ENCODE results near the gene MAPK7.
A peak's percentile ranks its signal among the peaks of the same experiment; 100 is the strongest.

The MAPK7 gene

DNA sequence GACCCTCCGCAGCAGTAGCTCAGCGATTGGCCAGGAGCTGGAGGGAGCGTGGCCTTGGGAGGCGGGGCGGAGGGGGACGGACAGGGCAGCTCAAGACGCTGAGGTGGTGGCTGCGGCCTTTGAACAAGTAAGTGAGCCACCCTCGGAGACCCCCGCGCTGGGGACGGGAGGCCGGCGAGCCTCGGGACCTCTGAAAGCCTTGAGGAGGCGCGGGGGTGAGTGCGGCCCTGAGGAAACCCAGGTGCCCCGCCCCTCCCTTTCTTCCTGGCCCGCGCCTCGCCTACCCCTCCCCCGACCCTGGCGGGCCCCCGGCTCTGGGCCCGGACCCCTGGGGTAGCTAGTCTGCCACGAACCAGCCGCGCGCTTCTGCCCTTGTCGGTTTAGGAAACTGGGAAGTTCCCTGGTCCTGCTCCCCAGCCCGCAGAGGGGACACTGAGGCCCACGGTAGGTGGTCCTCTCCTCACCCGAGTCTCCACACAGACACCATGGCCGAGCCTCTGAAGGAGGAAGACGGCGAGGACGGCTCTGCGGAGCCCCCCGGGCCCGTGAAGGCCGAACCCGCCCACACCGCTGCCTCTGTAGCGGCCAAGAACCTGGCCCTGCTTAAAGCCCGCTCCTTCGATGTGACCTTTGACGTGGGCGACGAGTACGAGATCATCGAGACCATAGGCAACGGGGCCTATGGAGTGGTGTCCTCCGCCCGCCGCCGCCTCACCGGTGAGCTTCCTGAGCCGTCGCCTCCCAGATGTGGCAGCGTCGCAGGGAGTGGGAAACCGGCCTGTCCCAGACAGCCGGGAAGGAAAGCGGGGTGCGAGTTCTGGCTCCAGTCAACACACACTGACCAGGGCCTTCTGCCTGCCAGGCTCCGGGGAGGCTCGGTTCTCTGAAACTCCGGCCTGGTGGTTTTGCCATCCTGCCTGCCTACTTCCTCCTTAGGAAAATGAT is at the start of gene MAPK7:
Gene MAPK7 (plus strand): TSS at position 83 of the 945 bp plus-strand sequence. CDS start 403 bp downstream, at position 486.
- no peak for DNase-seq

DNA sequence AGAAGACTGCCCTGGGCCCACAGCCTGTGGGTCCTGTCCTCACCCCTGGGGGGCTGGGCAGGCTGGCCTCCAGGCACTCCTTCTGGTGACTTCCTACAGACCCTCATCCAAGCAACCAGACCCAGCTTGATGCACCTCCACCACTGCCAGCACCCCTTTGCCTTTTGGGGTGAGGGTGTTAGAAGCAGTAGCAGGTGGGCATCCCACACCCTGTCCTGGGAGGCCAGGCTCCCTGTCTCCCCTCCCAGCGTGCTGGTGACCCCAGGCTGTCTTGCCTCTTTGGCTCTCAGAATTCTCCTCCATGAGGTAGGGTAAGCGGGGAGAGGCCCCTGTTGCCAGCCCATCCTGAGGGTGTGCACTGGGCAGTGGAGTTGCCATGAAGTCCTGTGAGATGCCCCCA is 49.2 kb upstream of the MAPK7 start:
- DNase-seq = no peak

DNA sequence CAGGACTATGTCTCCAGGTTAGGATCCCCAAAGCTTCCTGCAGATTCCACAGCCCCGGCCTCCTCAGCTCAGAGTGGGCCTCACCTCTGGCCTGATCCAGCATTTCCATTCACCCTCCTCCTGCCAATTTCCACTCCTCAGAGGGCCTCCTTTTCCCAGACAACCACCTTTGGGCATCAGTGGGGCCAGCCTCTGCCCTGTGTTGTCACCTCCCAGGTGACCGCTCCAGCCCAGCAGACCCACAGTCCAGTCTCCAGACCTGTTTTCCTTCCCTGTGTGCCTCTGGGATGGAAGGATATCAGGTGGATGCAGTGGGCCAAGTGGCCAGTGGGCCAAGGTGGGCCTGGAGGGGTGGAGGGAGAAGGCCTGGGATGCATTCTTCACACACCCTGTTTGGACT is 48.5 kb upstream of the MAPK7 start:
- no peak for DNase-seq

- no peak for DNase-seq
Observed at GRCh38 chr17:19330271-19330670, 48.0 kb upstream of the MAPK7 start.

GRCh38 chr17:19331134-19331533 is 47.2 kb upstream of the MAPK7 start:
- no peak for DNase-seq

DNA sequence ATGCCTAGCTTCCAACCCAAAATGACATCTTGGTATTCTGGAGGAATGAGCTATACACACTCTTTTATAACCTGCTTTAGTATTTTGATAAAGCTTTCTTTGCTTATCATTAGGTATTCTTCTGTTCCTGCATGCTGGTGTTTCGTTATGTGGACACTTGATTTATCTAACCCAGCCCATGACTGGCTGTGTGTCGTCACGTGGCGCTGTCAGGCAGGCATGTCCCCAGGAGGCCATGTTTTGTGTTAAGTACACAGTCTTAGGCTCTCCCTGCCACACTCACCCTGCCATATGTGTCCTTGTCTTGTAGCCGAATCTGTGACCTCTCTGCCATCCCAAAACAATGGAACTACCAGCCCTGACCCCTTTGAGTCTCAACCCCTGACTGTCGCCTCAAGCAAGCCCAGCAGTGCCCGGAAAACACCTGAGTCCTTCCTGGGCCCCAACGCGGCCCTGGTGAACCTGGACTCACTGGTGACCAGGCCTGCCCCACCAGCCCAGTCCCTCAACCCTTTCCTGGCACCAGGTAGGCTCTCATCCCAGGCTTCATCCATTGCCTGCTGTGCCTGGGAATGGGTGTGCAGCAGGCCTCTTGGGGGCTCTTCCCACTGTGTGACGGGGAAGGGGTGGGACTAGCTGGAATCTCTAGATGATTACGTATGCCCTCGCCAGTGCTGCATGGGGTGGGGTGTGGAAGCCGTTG is 46.6 kb upstream of the MAPK7 start:
- DNase-seq = no peak

GRCh38 chr17:19332371-19333131 is 45.7 kb upstream of the MAPK7 start:
- DNase-seq = no peak

- DNase-seq = no peak
Observed at GRCh38 chr17:19333132-19333440, 45.2 kb upstream of the MAPK7 start.

- DNase-seq = no peak
Observed at GRCh38 chr17:19333736-19334290, 44.5 kb upstream of the MAPK7 start.

DNA sequence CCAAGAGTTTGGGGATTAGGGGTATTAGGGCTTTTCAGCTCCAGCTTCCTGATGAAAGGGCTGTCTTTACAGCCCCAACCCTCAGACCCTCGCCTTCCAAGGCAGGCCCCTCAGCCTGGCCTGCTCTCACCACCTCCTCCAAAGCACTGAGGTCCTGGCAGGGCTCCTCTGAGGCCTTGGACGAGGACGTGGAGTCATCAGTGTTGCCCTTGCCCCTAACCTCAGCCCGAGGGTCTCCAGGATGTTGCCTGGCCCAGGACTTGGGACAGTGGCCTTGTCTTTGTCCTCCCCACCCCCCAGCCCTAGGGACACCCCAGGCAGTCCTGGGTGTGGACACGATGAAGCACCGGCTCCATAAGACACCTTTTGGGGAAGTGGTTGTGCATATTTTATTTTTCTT is 44.0 kb upstream of the MAPK7 start:
- DNase-seq = no peak

GRCh38 chr17:19335951-19336631 is 42.2 kb upstream of the MAPK7 start:
- no peak for DNase-seq

GRCh38 chr17:19336938-19337711 is 41.2 kb upstream of the MAPK7 start:
- no peak for DNase-seq

DNA sequence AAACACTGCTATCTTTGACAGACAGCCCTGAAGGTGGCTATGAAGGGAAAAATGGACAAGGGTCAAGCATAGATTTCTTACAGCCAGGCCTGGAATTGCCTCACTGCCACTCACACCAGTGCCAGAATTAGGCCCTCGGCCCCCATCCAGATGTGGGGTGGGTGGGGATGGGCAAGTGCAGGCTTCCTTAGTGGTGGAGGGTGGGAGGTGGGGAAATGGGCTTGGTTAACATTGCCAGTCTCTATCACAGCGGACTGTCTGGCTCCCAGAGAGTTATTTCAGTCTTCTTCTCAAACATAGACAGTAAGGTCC is 40.6 kb upstream of the MAPK7 start:
- DNase-seq = no peak

DNA sequence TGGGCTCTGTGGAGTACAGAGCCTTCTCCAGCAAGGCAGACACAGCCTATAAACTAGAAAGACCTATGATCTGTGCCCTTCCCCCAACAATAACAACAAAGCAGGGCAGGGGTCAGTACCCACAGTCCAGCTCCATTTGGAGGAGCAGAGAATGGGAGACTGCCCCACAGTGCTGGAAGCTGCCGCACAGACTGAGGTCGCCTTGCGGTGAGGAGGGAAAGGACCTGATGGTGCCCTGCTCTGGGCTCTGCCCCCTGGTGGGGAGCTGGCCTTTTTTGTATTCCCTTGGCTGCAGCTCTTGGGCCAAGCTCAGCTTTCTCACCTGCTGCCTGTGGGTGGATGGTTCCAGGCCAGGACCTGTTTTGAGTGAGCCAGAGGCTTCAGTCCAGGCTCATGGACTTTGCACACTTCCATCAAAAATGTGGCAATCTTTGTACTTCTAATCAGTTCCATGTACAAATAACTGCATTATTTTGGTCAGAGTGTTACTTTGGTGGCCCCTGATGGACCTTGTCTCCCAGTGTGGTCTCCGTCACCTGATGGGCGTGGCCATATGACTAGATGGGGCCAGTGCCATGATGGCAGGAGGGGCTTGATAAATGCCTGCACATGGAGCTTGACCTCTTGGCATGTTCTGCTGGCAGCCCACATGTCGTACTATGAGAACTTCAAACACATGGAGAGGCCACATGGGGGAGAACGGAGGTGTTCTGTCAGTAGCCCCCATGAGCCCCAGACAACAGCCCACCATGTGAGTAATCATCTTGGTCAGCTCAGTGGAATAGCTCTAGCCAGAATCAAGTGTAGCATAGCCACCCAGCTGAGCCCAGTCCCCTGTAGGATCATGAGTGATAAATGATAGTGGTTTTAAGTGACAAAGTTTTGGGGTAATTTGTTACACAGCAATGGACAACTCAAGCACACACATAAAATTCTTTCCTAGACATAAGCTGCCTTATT is 40.0 kb upstream of the MAPK7 start:
- peak; percentile 70 for DNase-seq

DNA sequence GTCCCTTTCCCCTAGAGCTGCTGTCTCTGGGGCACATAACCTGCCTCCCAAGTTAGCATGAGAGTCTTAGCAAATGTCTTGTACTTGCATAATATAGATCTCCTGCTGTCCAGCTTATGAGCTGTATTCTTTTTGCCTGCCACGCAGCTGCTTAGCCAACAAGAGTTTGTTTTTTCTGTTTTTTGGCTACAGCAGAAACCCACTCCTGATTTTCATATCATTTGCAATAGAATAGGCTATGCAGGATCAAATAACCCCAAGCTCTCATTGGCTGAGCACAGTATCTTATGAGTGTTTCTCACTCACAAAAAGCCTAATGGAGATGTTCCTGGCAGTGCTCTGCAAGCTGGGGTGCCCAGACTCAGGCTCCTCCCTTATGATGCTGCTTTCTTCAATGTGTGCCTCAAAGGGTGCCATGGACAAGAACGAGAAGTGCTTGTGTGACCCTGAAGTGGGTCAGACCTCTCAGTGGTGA is 38.9 kb upstream of the MAPK7 start:
- DNase-seq = no peak

GRCh38 chr17:19341211-19341631 is 37.1 kb upstream of the MAPK7 start:
- DNase-seq = no peak

DNA sequence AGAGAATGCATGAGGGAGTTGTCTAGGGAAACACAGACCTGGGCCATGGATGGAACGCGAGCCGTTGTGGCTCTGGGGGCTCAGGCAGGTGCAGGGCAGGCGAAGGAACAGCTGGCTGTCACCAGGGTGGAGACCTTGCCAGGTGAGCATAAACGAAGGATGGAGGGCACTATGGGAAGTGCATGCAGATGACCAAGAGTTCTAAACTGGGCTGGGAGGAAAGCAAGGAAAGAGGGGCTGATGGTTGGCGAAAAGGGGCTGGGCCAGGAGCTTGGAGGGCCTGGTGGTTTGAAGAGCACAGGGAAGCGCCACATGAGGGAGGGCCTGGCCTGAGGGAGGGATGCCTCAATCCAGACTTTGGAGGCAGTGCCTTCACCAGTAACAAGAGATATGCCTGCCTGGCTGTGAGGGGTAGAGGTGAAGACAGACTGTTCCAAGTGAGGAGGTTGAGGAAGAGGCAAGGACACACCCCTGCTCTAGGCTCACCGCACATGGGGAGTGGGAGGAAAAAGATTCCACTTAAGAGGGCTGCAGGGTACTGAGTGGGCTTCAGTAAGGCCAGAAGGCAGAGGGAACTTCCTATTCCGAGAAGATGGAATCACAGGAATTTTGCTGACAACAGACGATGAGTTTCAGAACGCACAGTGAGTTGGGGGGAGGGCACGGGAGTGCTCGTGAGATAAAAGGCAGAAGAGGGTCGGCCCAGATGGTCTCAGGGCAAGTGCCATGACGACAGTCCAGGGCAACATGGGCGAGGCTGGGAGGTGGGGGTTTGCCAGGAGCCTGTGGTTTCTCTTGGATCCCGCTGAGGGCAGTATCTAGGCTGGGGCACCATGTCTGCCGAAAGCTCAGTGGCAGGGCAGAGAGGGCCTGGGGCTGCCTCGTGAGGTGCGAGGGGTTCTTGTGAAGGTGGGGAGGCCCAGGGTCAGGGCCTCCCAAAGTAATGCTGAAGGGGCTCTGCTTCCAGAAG is 36.4 kb upstream of the MAPK7 start:
- DNase-seq = no peak

GRCh38 chr17:19342611-19343255 is 35.6 kb upstream of the MAPK7 start:
- DNase-seq = no peak

- DNase-seq = no peak
Observed at GRCh38 chr17:19343256-19343630, 35.1 kb upstream of the MAPK7 start.

All from activated T-cell treated with anti-CD3 and anti-CD28 coated beads, Interleukin-2, amount 50 U/mL, for 1 hour (primary cell).